Mesothelial cell of epicardium (in vitro differentiated cells): ENCODE data around the gene DIP2C. TPM values are rescaled to one million over a fixed set of nuclear protein-coding genes. Genes with fewer than 3 reads are reported as not detected.
A peak's percentile ranks its signal among the peaks of the same experiment; 100 is the strongest.

Experiments
- DNase-seq, 2 experiments: peaks; one replicate each; pipeline ENCODE4 v3.0.0; 2021; ENCODE audit warnings: low spot score in 2 of 2; ENCODE audit not compliant: unreplicated experiment in 2 of 2
- H3K27ac Mint-ChIP-seq: 2 replicates; pipeline ENCODE4 v1.8.0; 2021; ENCODE audit warnings: mixed read lengths
- H3K27me3 Mint-ChIP-seq: 2 replicates; pipeline ENCODE4 v1.8.0; 2021; ENCODE audit warnings: low read depth, mixed read lengths
- H3K36me3 Mint-ChIP-seq: 2 replicates; pipeline ENCODE4 v1.8.0; 2021; ENCODE audit warnings: mixed read lengths
- H3K4me1 Mint-ChIP-seq: 2 replicates; pipeline ENCODE4 v1.8.0; 2021; ENCODE audit warnings: mixed read lengths
- H3K4me3 Mint-ChIP-seq: 2 replicates; pipeline ENCODE4 v1.8.0; 2021; ENCODE audit warnings: mild to moderate bottlenecking, moderate library complexity, mixed read lengths
- H3K9me3 Mint-ChIP-seq: 2 replicates; pipeline ENCODE4 v1.8.0; 2021; ENCODE audit warnings: mixed read lengths
- total RNA-seq: library from RNA; stranded (reverse); gene quantifications from 3 replicates; pipeline ENCODE4 v1.2.1, GENCODE V29; 2021
- TF ChIP-seq, protein P1 (sequence below): fragments of 200-600 bp; sonication (generic); IDR thresholded peaks from one replicate; pipeline ENCODE4 v1.5.0; 2021; ENCODE audit warnings: antibody characterized with exemption; ENCODE audit not compliant: unreplicated experiment

Gene DIP2C
- total RNA-seq, 1 donor from 2014 or later: 30.3 TPM

DNA sequence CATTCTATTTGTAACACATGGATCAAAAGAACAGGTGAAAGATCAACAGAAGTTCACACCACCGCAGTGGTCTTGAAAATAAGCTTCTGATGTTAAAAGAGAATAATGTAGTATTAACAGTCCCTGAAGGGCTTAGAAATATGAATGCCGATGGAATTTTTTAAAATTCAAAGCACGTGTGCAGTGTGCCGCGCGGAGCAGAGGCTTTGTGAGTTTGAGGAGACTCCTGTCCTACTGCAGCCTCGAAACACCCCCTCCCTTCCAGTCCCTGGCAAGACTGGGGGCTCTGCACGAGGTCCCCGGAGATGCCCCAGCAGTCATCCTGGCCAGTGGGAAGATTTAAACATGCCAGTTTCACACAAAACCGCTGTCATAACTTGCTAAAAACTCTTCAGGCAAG lies 196.6 kb downstream of the DIP2C start:
- H3K27me3 Mint-ChIP-seq: no peaks in the 10 kb centered on the region
- H3K4me1 Mint-ChIP-seq: peaks cover 30% of the 10 kb centered on the region
- TF ChIP-seq, protein P1, sequence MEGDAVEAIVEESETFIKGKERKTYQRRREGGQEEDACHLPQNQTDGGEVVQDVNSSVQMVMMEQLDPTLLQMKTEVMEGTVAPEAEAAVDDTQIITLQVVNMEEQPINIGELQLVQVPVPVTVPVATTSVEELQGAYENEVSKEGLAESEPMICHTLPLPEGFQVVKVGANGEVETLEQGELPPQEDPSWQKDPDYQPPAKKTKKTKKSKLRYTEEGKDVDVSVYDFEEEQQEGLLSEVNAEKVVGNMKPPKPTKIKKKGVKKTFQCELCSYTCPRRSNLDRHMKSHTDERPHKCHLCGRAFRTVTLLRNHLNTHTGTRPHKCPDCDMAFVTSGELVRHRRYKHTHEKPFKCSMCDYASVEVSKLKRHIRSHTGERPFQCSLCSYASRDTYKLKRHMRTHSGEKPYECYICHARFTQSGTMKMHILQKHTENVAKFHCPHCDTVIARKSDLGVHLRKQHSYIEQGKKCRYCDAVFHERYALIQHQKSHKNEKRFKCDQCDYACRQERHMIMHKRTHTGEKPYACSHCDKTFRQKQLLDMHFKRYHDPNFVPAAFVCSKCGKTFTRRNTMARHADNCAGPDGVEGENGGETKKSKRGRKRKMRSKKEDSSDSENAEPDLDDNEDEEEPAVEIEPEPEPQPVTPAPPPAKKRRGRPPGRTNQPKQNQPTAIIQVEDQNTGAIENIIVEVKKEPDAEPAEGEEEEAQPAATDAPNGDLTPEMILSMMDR: no peak
- peak overlapping the region; percentile 13 for H3K27ac Mint-ChIP-seq
- H3K36me3 Mint-ChIP-seq: peaks cover 3% of the 10 kb centered on the region
- H3K9me3 Mint-ChIP-seq: no peaks in the 10 kb centered on the region
- no peak overlapping the region for H3K4me3 Mint-ChIP-seq
- DNase-seq: no peak

GRCh38 chr10:491667-492424 lies 197.6 kb downstream of the DIP2C start:
- Mint-ChIP-seq H3K27me3 (no peaks in the 10 kb centered on the region), H3K27ac (no peak overlapping the region), H3K36me3 (peaks cover 3% of the 10 kb centered on the region), H3K9me3 (no peaks in the 10 kb centered on the region), H3K4me1 (peaks cover 30% of the 10 kb centered on the region), H3K4me3 (no peak overlapping the region)
- no peak for DNase-seq
- TF ChIP-seq, protein P1: no peak

- Mint-ChIP-seq H3K27ac (peak overlapping the region; percentile 27), H3K9me3 (no peaks in the 10 kb centered on the region), H3K4me1 (peaks cover 37% of the 10 kb centered on the region), H3K36me3 (peaks cover 3% of the 10 kb centered on the region), H3K27me3 (no peaks in the 10 kb centered on the region), H3K4me3 (no peak overlapping the region)
- DNase-seq: no peak
- TF ChIP-seq, protein P1: no peak
Observed at GRCh38 chr10:490891-491571, 198.4 kb downstream of the DIP2C start.

DNA sequence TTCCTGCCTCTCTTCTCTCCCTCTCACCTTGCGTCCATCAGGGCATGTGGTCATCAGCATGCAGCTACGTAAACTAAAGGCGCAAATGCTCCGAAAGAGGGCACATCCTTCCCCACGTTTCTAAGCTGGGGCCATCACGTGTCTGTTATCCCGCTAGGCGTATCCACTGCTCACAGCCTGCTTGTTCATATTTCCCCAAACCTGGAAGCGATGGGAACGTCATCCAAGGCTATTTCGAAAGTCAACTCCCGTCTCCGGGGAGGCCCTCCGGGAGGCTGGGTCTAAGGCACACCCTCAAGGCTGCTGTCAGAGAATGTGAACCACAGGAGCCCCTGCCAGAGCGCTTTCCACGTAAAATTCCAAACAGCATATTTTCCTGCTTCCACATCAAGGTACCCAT lies 199.2 kb downstream of the DIP2C start:
- TF ChIP-seq, protein P1: no peak
- Mint-ChIP-seq H3K4me3 (no peak overlapping the region), H3K9me3 (no peaks in the 10 kb centered on the region), H3K27me3 (no peaks in the 10 kb centered on the region), H3K4me1 (peaks cover 40% of the 10 kb centered on the region), H3K27ac (no peak overlapping the region), H3K36me3 (peaks cover 3% of the 10 kb centered on the region)
- no peak for DNase-seq

DNA sequence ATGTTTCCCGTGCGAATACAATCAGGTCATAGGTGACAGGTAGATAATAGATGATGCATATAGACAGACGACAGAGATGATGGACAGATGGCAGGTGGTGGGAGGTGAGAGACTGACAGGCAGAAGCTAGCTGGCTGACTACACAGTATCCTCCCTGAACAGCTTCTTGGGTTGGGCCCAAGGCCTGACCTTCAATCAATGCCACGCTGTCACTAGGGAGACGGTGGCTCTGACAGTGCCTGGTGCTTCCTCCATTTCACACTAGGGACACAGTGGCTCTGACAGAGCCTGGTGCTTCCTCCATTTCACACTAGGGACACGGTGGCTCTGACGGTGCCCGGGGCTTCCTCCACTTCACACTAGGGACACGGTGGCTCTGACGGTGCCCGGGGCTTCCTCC lies 200.1 kb downstream of the DIP2C start:
- Mint-ChIP-seq H3K9me3 (no peaks in the 10 kb centered on the region), H3K4me3 (no peak overlapping the region), H3K36me3 (peaks cover 4% of the 10 kb centered on the region), H3K4me1 (peaks cover 40% of the 10 kb centered on the region), H3K27ac (no peak overlapping the region), H3K27me3 (no peaks in the 10 kb centered on the region)
- no peak for DNase-seq
- TF ChIP-seq, protein P1: no peak
